ENCODE results near the gene CCL3.
"Not testable (repeated sequence)": the region's sequence is repeated elsewhere in the genome, so short reads cannot be mapped to it uniquely, and the experiment has no call there.

CCL3 gene

GRCh38 chr17:36124879-36125824, 35.2 kb upstream of the CCL3 start:
- no peak overlapping the region for H3K4me3 ChIP-seq (ENCODE audit: low read length)
- no peak for DNase-seq (ENCODE audit: low read depth)
- TF ChIP-seq, protein P1, sequence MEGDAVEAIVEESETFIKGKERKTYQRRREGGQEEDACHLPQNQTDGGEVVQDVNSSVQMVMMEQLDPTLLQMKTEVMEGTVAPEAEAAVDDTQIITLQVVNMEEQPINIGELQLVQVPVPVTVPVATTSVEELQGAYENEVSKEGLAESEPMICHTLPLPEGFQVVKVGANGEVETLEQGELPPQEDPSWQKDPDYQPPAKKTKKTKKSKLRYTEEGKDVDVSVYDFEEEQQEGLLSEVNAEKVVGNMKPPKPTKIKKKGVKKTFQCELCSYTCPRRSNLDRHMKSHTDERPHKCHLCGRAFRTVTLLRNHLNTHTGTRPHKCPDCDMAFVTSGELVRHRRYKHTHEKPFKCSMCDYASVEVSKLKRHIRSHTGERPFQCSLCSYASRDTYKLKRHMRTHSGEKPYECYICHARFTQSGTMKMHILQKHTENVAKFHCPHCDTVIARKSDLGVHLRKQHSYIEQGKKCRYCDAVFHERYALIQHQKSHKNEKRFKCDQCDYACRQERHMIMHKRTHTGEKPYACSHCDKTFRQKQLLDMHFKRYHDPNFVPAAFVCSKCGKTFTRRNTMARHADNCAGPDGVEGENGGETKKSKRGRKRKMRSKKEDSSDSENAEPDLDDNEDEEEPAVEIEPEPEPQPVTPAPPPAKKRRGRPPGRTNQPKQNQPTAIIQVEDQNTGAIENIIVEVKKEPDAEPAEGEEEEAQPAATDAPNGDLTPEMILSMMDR (conservative IDR thresholded peaks at IDR 0.05; ENCODE audit: low read length) = no peak

DNA sequence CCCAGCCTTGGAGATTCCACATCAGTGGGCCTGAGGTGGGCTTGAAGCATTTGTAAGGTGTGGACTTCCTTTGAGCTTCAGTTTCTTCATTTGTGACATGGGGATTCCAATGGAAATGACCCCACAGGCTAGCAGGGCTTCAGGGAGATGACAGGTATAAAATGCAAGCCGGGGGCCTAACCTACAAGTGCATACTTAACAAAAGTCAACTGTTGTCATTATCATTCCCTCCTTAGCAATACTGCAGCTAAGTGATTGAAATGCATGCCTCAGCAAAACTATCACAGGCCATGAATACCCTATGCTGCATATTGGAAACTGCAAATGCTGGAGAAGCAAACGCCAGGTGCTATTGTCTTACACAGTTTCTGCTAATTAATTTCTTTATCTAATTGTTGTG, 33.5 kb upstream of the CCL3 start:
- no peak overlapping the region for H3K4me3 ChIP-seq (ENCODE audit: low read length)
- TF ChIP-seq, protein P1 (conservative IDR thresholded peaks at IDR 0.05; ENCODE audit: low read length) = no peak
- DNase-seq (ENCODE audit: low read depth) = no peak

GRCh38 chr17:36121099-36121498, 31.2 kb upstream of the CCL3 start:
- not testable (repeated sequence) for DNase-seq (ENCODE audit: low read depth); H3K4me3 ChIP-seq (ENCODE audit: low read length)

DNA sequence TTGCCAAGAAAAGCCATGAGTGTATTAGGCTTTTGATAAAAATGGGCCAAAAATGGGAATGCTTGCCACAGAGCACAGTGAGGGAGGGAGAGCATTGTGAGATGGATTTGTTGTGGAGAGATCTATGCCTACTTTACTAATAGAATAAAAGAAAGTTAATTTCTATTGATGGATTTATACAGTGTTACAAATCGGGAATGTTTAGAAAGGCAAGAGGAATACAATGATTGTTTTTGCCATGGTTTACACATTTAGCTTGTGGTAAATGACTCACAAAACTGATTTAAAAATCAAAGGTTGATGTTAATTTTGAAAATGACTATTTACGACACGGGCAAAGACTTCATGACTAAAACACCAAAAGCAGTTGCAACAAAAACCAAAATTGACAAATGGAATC, 30.3 kb upstream of the CCL3 start:
- no peak for DNase-seq (ENCODE audit: low read depth)
- no peak overlapping the region for H3K4me3 ChIP-seq (ENCODE audit: low read length)
- TF ChIP-seq, protein P1 (conservative IDR thresholded peaks at IDR 0.05; ENCODE audit: low read length) = no peak

DNA sequence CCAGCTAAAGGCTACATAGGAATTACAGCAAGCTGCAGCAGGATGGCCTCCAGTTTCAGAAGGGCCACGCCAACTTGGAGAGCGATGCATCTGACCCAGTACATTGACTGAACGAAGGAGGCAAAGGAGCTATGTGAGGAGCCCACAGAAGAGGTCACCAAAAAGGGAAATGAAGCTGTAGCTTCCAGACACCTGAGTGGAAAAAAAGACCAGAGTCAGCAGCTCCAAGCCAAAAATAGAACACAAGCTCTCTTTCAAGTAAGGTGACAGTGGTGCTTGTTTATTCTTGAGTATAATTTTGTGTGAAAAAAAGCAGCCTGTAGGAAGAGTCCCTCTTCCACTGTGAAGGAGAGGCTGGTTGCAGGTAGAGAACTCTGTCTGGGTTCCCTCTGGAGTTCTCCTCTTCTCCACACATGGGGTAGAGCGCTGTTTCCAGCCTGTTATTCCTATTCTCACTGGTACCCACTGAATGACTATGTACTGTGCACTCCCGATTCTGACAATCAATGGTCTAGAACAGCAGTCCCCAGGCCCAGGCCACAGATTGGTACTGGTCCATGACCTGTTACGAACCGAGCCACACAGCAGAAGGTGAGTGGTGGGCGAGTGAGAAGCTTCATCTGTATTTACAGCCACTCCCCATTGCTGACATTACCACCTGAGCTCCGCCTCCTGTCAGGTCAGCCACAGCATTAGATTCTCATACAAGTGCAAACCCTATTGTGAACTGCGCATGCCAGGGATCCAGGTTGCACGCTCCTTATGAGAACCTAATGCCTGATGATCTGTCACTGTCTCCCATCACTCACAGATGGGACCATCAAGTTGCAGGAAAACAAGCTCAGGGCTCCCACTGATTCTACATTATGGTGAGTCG, 28.8 kb upstream of the CCL3 start:
- H3K4me3 ChIP-seq (ENCODE audit: low read length) = no peak overlapping the region
- TF ChIP-seq, protein P1 (conservative IDR thresholded peaks at IDR 0.05; ENCODE audit: low read length) = no peak
- DNase-seq (ENCODE audit: low read depth) = no peak

GRCh38 chr17:36117505-36118382, 27.8 kb upstream of the CCL3 start:
- TF ChIP-seq, protein P1 (conservative IDR thresholded peaks at IDR 0.05; ENCODE audit: low read length) = no peak
- no peak overlapping the region for H3K4me3 ChIP-seq (ENCODE audit: low read length)
- DNase-seq (ENCODE audit: low read depth) = no peak

DNA sequence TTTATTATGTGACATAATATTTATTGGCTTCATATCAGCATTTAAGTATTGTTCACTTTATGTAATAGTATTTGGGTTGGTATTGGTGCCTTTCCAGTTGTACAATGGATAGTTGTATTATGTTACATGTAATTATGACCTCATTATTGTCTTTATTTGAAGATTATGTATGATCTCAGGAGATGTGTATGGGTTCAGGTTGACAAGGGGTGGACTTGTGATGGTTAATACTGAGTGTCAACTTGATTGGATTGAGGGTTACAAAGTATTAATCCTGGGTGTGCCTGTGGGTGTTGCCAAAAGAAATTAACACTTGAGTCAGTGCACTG, 25.7 kb upstream of the CCL3 start:
- H3K4me3 ChIP-seq (ENCODE audit: low read length); DNase-seq (ENCODE audit: low read depth): not testable (repeated sequence)

- not testable (repeated sequence) for DNase-seq (ENCODE audit: low read depth); H3K4me3 ChIP-seq (ENCODE audit: low read length)
These were observed 25.2 kb upstream of the CCL3 start for GRCh38 chr17:36114971-36115648.

DNA sequence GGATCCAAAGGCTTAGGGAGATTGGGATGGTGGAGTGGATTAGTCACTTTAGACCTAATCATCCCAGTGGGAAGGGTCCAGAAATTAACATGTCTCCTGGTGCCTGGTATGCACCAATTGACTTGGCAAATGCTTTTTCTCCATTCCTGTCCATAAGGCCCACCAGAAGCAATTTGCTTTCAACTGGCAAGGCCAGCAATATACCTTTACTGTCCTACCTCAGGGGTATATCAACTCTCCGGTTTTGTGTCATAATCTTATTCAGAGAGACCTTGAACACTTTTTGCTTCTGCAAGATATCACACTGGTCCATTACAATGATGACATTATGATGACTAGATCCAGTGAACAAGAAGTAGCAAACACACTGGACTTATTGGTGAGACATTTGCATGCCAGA, 23.2 kb upstream of the CCL3 start:
- H3K4me3 ChIP-seq (ENCODE audit: low read length); DNase-seq (ENCODE audit: low read depth): not testable (repeated sequence)
